Stomach (tissue), 9 donors: ENCODE measurements around the gene CLASP2. TPM values are rescaled to one million over a fixed set of nuclear protein-coding genes. Genes with fewer than 3 reads are reported as not detected.

Experiments
- DNase-seq, 2 donors: peaks; one replicate each; pipeline versions ENCODE4 v3.0.0 to v3.0.0-alpha.2; 2013 to 2019
- H3K27ac ChIP-seq, 5 donors: fragments of 200-600 bp in 4 of 5; sonication (generic) in 4 of 5; one replicate each; pipeline ENCODE4 v1.5.1; 2013 to 2019; ENCODE audit warnings: mild to moderate bottlenecking in 1 of 5, moderate library complexity in 1 of 5
- H3K27me3 ChIP-seq, 3 donors: fragments of 200-600 bp; sonication (generic); one replicate each; pipeline ENCODE4 v1.5.1; 2017 to 2019; ENCODE audit warnings: mixed run types in 1 of 3
- H3K36me3 ChIP-seq, 4 donors: fragments of 200-600 bp; sonication (generic); 1 replicate in 3 of 4; 2 replicates in 1 of 4; pipeline ENCODE4 v1.5.1; 2016 to 2019
- H3K4me1 ChIP-seq, 4 donors: fragments of 200-600 bp; sonication (generic); one replicate each; pipeline ENCODE4 v1.5.1; 2016 to 2019
- H3K4me3 ChIP-seq, 4 donors: fragments of 200-600 bp; sonication (generic) in 3 of 4; one replicate each; pipeline ENCODE4 v1.5.1; 2016 to 2019; ENCODE audit warnings: mild to moderate bottlenecking in 1 of 4
- H3K9me3 ChIP-seq, 4 donors: fragments of 200-600 bp; sonication (generic); one replicate each; pipeline ENCODE4 v1.5.1; 2016 to 2019
- EP300 ChIP-seq: sonication (generic); formaldehyde crosslinking; IDR thresholded peaks from one replicate; pipeline ENCODE4 v1.6.1; 2017; ENCODE audit warnings: antibody characterized with exemption
- POLR2A ChIP-seq, 4 donors: fragments of 450-650 bp; IDR thresholded peaks; one replicate each; pipeline ENCODE4 v1.6.1; 2016; ENCODE audit warnings: antibody characterized with exemption in 4 of 4, control low read depth in 2 of 4, mild to moderate bottlenecking in 1 of 4, moderate library complexity in 1 of 4
- POLR2AphosphoS5 ChIP-seq, 3 donors: sonication (generic); formaldehyde crosslinking; IDR thresholded peaks; one replicate each; pipeline ENCODE4 v1.6.1; 2016; ENCODE audit warnings: antibody characterized with exemption in 3 of 3
- WGBS, 5 donors: extraction: QIAGEN DNeasy Blood & Tissue Kit in 3 of 5; methylation state at CpG; one replicate each; pipeline versions ENCODE4 v1.1.5 to v1.1.7; 2013 to 2018; 5-methylcytosine and 5-hydroxymethylcytosine counted together
- intact Hi-C: fragments of 100-400 bp; cut with DNase I; formaldehyde crosslinking; loops from one replicate; pipeline ENCODE4 v1.15.1; 2023; ENCODE audit warnings: low total_unique reads
- polyA plus RNA-seq, 3 donors: library from polyadenylated mRNA; stranded (reverse); fragments of 200-250 nt; gene quantifications; one replicate each; pipeline ENCODE4 v1.2.3, GENCODE V29; 2013
- total RNA-seq, 5 donors: library from RNA; depleted of rRNA; stranded (reverse); fragments of >200 nt; gene quantifications; one replicate each; pipeline versions ENCODE4 v1.1.0 to v1.2.3, GENCODE V29; 2014 to 2016
- TF ChIP-seq, protein P1 (sequence below), 7 experiments: fragments of 450-650 bp in 4 of 7; fragments of 200-600 bp in 3 of 7; sonication (generic) in 3 of 7; IDR thresholded peaks; one replicate each; pipeline ENCODE4 v1.5.1; 2016 to 2019; ENCODE audit warnings: antibody characterized with exemption in 7 of 7, control low read depth in 2 of 7, mild to moderate bottlenecking in 1 of 7
- donor health status: healthy with polysubstance abuse.
- donor health status: Bipolar disorder and iron deficiency.
- donor health status: healthy.

Gene CLASP2
- total and polyA plus RNA-seq, 8 donors = 6.3 to 136 (median 44.1) TPM

DNA sequence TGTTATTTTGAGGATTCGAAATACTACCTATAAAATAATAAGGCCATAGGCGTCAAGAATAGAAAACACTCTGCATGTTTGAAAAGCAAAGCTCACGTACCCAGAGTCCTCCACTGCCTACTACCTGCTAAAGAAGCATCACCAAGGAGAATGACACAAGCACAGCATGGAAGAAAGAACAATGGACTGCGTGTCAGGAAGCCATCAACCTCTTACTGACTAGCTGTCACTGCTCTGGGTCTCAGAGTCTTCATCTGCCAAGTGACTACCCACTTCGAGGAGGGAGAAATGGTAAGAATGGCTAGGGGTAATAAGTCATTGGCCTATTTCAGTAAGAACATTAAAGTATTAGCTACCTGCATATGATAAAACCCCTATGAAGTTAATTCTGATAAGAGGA is 49.4 kb downstream of the CLASP2 start:
- Histone ChIP-seq H3K36me3 (peaks cover 0 to 10% (median 6%) of the 10 kb centered on the region in 4 donors), H3K4me3 (no peak overlapping the region), H3K4me1 (no peaks in the 10 kb centered on the region), H3K9me3 (no peaks in the 10 kb centered on the region), H3K27ac (no peak overlapping the region), H3K27me3 (no peaks in the 10 kb centered on the region)
- intact Hi-C loops = no loop called here
- DNase-seq = no peak
- TF ChIP-seq POLR2AphosphoS5 (IDR thresholded peaks at IDR 0.05) = no peak
- TF ChIP-seq, protein P1, sequence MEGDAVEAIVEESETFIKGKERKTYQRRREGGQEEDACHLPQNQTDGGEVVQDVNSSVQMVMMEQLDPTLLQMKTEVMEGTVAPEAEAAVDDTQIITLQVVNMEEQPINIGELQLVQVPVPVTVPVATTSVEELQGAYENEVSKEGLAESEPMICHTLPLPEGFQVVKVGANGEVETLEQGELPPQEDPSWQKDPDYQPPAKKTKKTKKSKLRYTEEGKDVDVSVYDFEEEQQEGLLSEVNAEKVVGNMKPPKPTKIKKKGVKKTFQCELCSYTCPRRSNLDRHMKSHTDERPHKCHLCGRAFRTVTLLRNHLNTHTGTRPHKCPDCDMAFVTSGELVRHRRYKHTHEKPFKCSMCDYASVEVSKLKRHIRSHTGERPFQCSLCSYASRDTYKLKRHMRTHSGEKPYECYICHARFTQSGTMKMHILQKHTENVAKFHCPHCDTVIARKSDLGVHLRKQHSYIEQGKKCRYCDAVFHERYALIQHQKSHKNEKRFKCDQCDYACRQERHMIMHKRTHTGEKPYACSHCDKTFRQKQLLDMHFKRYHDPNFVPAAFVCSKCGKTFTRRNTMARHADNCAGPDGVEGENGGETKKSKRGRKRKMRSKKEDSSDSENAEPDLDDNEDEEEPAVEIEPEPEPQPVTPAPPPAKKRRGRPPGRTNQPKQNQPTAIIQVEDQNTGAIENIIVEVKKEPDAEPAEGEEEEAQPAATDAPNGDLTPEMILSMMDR (IDR thresholded peaks at IDR 0.05) = no peak
- no peak for TF ChIP-seq EP300
- no peak for TF ChIP-seq POLR2A (IDR thresholded peaks at IDR 0.05)
- WGBS, 5 donors = 88 to 96% (median 90%) methylated on average over 5 of the region's 5 CpGs

DNA sequence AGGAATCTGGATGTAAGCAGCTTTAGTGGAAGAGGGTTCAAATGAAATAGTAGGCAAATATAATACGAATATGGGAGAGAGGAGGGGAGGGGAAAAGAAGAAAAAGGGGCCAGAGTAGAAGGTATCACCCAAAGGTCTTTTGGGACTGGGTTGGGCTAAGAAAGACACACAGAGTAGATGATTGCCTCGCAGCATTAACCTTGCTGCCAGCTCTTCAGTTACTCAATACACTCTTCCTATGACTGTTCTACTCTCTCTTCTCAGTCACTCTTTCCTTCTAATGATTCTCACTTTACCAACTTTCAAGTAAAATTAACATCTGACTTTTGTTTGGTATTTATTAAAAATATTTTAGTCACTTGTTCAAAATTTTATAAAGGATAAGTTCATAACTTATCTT is 52.8 kb downstream of the CLASP2 start:
- Histone ChIP-seq H3K4me3 (no peak overlapping the region), H3K9me3 (no peaks in the 10 kb centered on the region), H3K27me3 (no peaks in the 10 kb centered on the region), H3K4me1 (peaks cover 0 to 5% (median 3%) of the 10 kb centered on the region in 4 donors), H3K27ac (no peak overlapping the region), H3K36me3 (peaks cover 0 to under 1% (median 0%) of the 10 kb centered on the region in 4 donors)
- TF ChIP-seq, protein P1 (IDR thresholded peaks at IDR 0.05) = no peak
- TF ChIP-seq EP300 (no peak), POLR2A (IDR thresholded peaks at IDR 0.05) (no peak)
- WGBS, 5 donors = 83 to 96% (median 95%) methylated on average over 2 of the region's 2 CpGs
- no peak for DNase-seq
- intact Hi-C loops = no loop called here

DNA sequence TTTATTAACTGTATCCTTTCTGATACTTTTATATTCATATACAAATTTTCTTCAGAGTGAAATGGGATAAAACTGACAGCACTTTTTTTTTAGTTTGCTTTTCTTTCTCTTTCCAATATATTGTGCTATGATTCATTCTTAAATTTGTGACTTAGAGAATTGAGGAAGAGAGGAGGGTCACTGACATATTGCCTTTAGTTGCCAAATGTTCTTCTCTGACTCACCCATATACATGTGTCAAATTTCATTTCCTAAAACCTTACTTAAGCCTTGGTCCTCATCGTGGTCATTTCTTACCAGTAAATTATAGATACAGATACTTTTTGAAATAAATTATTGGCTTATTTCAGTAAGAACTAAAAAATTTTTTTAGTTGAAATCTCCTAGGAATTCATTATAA is 53.9 kb downstream of the CLASP2 start:
- Histone ChIP-seq H3K27me3 (no peaks in the 10 kb centered on the region), H3K4me3 (no peak overlapping the region), H3K27ac (no peak overlapping the region), H3K4me1 (peaks cover 4 to 16% (median 12%) of the 10 kb centered on the region in 4 donors), H3K36me3 (no peaks in the 10 kb centered on the region), H3K9me3 (no peaks in the 10 kb centered on the region)
- 61 to 85% (median 68%) methylated on average over 1 of the region's 1 CpG for WGBS, 5 donors
- TF ChIP-seq, protein P1 (IDR thresholded peaks at IDR 0.05) = no peak
- TF ChIP-seq EP300 = no peak
- TF ChIP-seq POLR2AphosphoS5 (IDR thresholded peaks at IDR 0.05) = no peak
- TF ChIP-seq POLR2A (IDR thresholded peaks at IDR 0.05) = no peak
- intact Hi-C loops = no loop called here
- DNase-seq = no peak

DNA sequence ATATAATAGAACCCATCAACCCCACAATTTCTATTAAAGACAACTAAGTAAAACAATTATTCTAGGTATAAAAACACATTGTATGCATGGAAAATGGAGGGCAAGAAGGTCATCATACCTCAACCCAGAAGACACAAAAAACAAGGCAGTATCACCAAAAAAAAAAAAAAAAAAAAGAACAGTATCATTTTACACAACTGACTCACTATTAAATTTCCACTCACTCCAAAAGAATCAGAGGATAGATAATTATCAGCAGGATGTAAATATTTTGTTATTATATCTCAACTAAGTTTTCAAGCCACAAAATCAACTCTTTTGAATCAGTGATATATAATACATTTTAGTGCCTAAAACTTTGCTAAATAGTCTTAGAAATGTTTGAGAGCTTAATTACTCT is 55.0 kb downstream of the CLASP2 start:
- H3K4me3 ChIP-seq = no peak overlapping the region
- DNase-seq = no peak
- TF ChIP-seq EP300 = no peak
- TF ChIP-seq, protein P1 (IDR thresholded peaks at IDR 0.05) = no peak
- peaks cover 4 to 28% (median 17%) of the 10 kb centered on the region in 4 donors for H3K4me1 ChIP-seq
- no peaks in the 10 kb centered on the region for H3K36me3 ChIP-seq
- no peaks in the 10 kb centered on the region for H3K9me3 ChIP-seq
- intact Hi-C loops = no loop called here
- no peak overlapping the region for H3K27ac ChIP-seq
- no peaks in the 10 kb centered on the region for H3K27me3 ChIP-seq
